K562 (cell line): Measurements from ENCODE around the gene CCDC127. TPM values are rescaled to one million over a fixed set of nuclear protein-coding genes. Genes with fewer than 3 reads are reported as not detected.

Source experiments
- ATAC-seq: fragments of 200-7000 bp; cut with Tn5 transposase; 3 replicates; pipeline ENCODE4 v1.9.1; 2020; ENCODE audit warnings: moderate library complexity
- BruUV-seq: library from RNA; stranded (reverse); fragments of 400-500 nt; replicated peaks from 2 replicates; lab custom pipeline; 2021; lab: Mats Ljungman, UMichigan
- CTCF ChIA-PET: fragments of 300-600 bp; formaldehyde crosslinking; extraction: SDS; loops from one replicate; lab custom pipeline; 2021; ENCODE audit warnings: low intra/inter-chr PET ratio; lab: Yijun Ruan, JAX
- POLR2A ChIA-PET: fragments of 300-600, 350-650 bp; sonication (Branson Sonifier 250); formaldehyde crosslinking; extraction: SDS; loops from one replicate; lab custom pipeline; 2021; ENCODE audit warnings: antibody characterized with exemption, inconsistent platforms; lab: Yijun Ruan, JAX
- DNase-seq, 4 experiments: peaks; one replicate each; pipeline versions ENCODE4 v3.0.0 to v3.0.0-alpha.2; 2011 to 2018; ENCODE audit warnings: low spot score in 3 of 4, mixed read lengths in 3 of 4; ENCODE audit errors: extremely low read depth in 1 of 4
- FAIRE-seq: peaks from 2 replicates; lab custom pipeline; 2011; peaks lifted over from hg19 to GRCh38; lab: Jason Lieb, UNC
- H2AFZ ChIP-seq: 2 replicates; pipeline ENCODE4 v1.6.0; 2011; ENCODE audit warnings: low read depth, low read length, control low read depth, inconsistent platforms
- H3K27ac ChIP-seq: fragments of 200-600 bp; 3 replicates; pipeline ENCODE4 v1.8.0; 2011; ENCODE audit warnings: low read depth, mild to moderate bottlenecking, control low read depth, inconsistent platforms, low read length, moderate library complexity, mixed read lengths; ENCODE audit errors: extremely low read depth
- H3K27me3 ChIP-seq, 2 experiments: fragments of 300-600 bp in 1 of 2; 2 replicates in 1 of 2; 3 replicates in 1 of 2; pipeline versions ENCODE4 v1.6.0 to v1.8.0; 2011; ENCODE audit warnings: inconsistent platforms in 2 of 2, low read length in 2 of 2, mild to moderate bottlenecking in 1 of 2, mixed read lengths in 1 of 2, moderate library complexity in 1 of 2; ENCODE audit not compliant: control insufficient read depth in 2 of 2, insufficient read depth in 2 of 2
- H3K36me3 ChIP-seq: fragments of 300-600 bp; 3 replicates; pipeline ENCODE4 v1.8.0; 2011; ENCODE audit warnings: mild to moderate bottlenecking, low read length, inconsistent platforms; ENCODE audit not compliant: control insufficient read depth, insufficient read depth
- H3K4me1 ChIP-seq, 2 experiments: fragments of 200-600 bp in 1 of 2; replicated peaks in 1 of 2; 2 replicates in 1 of 2; 3 replicates in 1 of 2; pipeline versions ENCODE4 v1.5.1 to v1.8.0; 2011; ENCODE audit warnings: inconsistent platforms in 2 of 2, low read length in 2 of 2, mild to moderate bottlenecking in 1 of 2, mixed read lengths in 1 of 2, moderate library complexity in 1 of 2; ENCODE audit not compliant: control insufficient read depth in 2 of 2, insufficient read depth in 2 of 2
- H3K4me2 ChIP-seq: 2 replicates; pipeline ENCODE4 v1.6.1; 2011; ENCODE audit warnings: low read length, control low read depth, inconsistent platforms, mixed read lengths; ENCODE audit not compliant: insufficient read depth
- H3K4me3 ChIP-seq: fragments of 200-600 bp; sonication (generic), shearing (Covaris generic); 2 replicates; pipeline ENCODE4 v1.5.1; 2016; ENCODE audit warnings: control low read depth, inconsistent platforms
- H3K79me2 ChIP-seq: fragments of 200-600 bp; 3 replicates; pipeline ENCODE4 v1.8.0; 2011; ENCODE audit warnings: low read length, inconsistent platforms; ENCODE audit not compliant: control insufficient read depth, insufficient read depth
- H3K9ac ChIP-seq, 2 experiments: 2 replicates each; pipeline versions ENCODE4 v1.6.0 to v1.6.1; 2011; ENCODE audit warnings: low read depth in 2 of 2, low read length in 2 of 2, control low read depth in 1 of 2, inconsistent platforms in 1 of 2, mild to moderate bottlenecking in 1 of 2, mixed read lengths in 1 of 2; ENCODE audit not compliant: insufficient read depth in 1 of 2
- H3K9me1 ChIP-seq: one replicate; pipeline ENCODE4 v1.6.0; 2011; ENCODE audit warnings: inconsistent platforms, mild to moderate bottlenecking, low read length, moderate library complexity; ENCODE audit not compliant: control insufficient read depth, insufficient read depth
- H3K9me3 ChIP-seq: replicated peaks from 2 replicates; pipeline ENCODE4 v1.5.1; 2011; ENCODE audit warnings: low read depth, low read length, inconsistent platforms; ENCODE audit not compliant: control insufficient read depth, insufficient read depth
- H4K20me1 ChIP-seq: replicated peaks from 2 replicates; pipeline ENCODE4 v1.6.1; 2011; ENCODE audit warnings: low read length, inconsistent platforms, mixed read lengths; ENCODE audit not compliant: control insufficient read depth, insufficient read depth
- BCL6 ChIP-seq: fragments of 250-450 bp; sonication (Bioruptor Pico); IDR thresholded peaks from 2 replicates; pipeline ENCODE4 v1.4.0; 2020
- CBX2 ChIP-seq: fragments of 200-600 bp; sonication (generic); IDR thresholded peaks from one replicate; pipeline ENCODE4 v1.6.1; 2012; ENCODE audit warnings: mild to moderate bottlenecking, low read length, inconsistent platforms; ENCODE audit not compliant: insufficient read depth, poor library complexity, severe bottlenecking
- CHD4 ChIP-seq: fragments of 200-600 bp; sonication (generic); IDR thresholded peaks from 3 replicates; pipeline ENCODE4 v1.6.1; 2012; ENCODE audit warnings: low read depth, mild to moderate bottlenecking, mixed read lengths, low read length, inconsistent platforms; ENCODE audit not compliant: insufficient read depth, insufficient replicate concordance, poor library complexity, severe bottlenecking
- ETS2 ChIP-seq: IDR thresholded peaks from 2 replicates; pipeline ENCODE4 v1.6.1; 2016; ENCODE audit warnings: borderline replicate concordance, missing genetic modification characterization, mild to moderate bottlenecking, moderate library complexity, missing compliant biosample characterization; ENCODE audit not compliant: poor library complexity, severe bottlenecking
- FOXA3 ChIP-seq, 2 experiments: fragments of 450-650 bp in 1 of 2; sonication (generic) in 1 of 2; formaldehyde crosslinking; IDR thresholded peaks in 1 of 2; conservative IDR thresholded peaks in 1 of 2; 2 replicates each; pipeline versions ENCODE4 v1.4.0 to v1.8.0; 2020 to 2022; ENCODE audit warnings: mild to moderate bottlenecking in 2 of 2, missing genetic modification reagents in 1 of 2
- HMG20A ChIP-seq: fragments of 450-650 bp; formaldehyde crosslinking; conservative IDR thresholded peaks from 2 replicates; pipeline ENCODE4 v1.4.0; 2020; ENCODE audit warnings: mild to moderate bottlenecking, mixed read lengths
- IFI16 ChIP-seq: fragments of 250-450 bp; sonication (Bioruptor Pico); IDR thresholded peaks from 2 replicates; pipeline ENCODE4 v2.1.2; 2022; ENCODE audit warnings: mild to moderate bottlenecking, inconsistent platforms
- MTA2 ChIP-seq: fragments of 450-650 bp; IDR thresholded peaks from 2 replicates; pipeline ENCODE4 v1.6.1; 2016; ENCODE audit warnings: low read depth
- NFATC3 ChIP-seq: fragments of 450-650 bp; IDR thresholded peaks from 2 replicates; pipeline ENCODE4 v1.6.1; 2017; ENCODE audit warnings: mild to moderate bottlenecking
- POLR2AphosphoS5 ChIP-seq: IDR thresholded peaks from 2 replicates; pipeline ENCODE4 v1.6.1; 2011; ENCODE audit warnings: mild to moderate bottlenecking, low read depth, low read length, moderate library complexity; ENCODE audit not compliant: control insufficient read depth, insufficient read depth
- SP1 ChIP-seq: sonication (generic); formaldehyde crosslinking; IDR thresholded peaks from 2 replicates; pipeline ENCODE4 v1.8.1; 2022; ENCODE audit warnings: mild to moderate bottlenecking, missing genetic modification reagents
- TAF9B ChIP-seq: fragments of 450-650 bp; IDR thresholded peaks from 2 replicates; pipeline ENCODE4 v1.6.1; 2018; ENCODE audit warnings: mild to moderate bottlenecking; ENCODE audit not compliant: partially characterized antibody
- ZNF445 ChIP-seq: fragments of 250-450 bp; sonication (Bioruptor Pico); IDR thresholded peaks from 2 replicates; pipeline ENCODE4 v1.4.0; 2020; ENCODE audit warnings: low read depth, mild to moderate bottlenecking, moderate library complexity
- WGBS: fragments of 100-300 bp; shearing (Covaris generic); methylation state at CpG from one replicate; pipeline ENCODE4 v1.1.6; 2016; ENCODE audit warnings: low coverage, mixed read lengths; ENCODE audit not compliant: insufficient coverage; ENCODE audit errors: missing lambda C conversion rate; 5-methylcytosine and 5-hydroxymethylcytosine counted together
- in situ Hi-C: fragments of 300-500 bp; cut with MboI; formaldehyde crosslinking; loops from 4 replicates; pipeline ENCODE4 v1.15.0; 2018; ENCODE audit warnings: inconsistent platforms, mixed read lengths
- intact Hi-C: fragments of 100-400 bp; cut with micrococcal nuclease; formaldehyde crosslinking; loops from 2 replicates; pipeline ENCODE4 v1.14.2; 2022
- polyA plus RNA-seq, 8 experiments: library from polyadenylated mRNA; depleted of rRNA in 4 of 8; stranded (reverse) in 5 of 8; unstranded in 3 of 8; fragments of >200 nt; fragmentation: Nextera tagmentation in 2 of 8; fragmentation: Illumina TruSeq in 1 of 8; extraction: Ambion mirVana in 2 of 8; extraction: Trizol in 1 of 8; gene quantifications; 2 replicates each; pipeline versions ENCODE4 v1.2.1 to v1.2.3, GENCODE V29; 2011 to 2014; ENCODE audit warnings: inconsistent platforms in 1 of 8, missing spikeins in 1 of 8
- total RNA-seq, 7 experiments: library from RNA; depleted of rRNA in 6 of 7; stranded (reverse); fragments of >200 nt in 6 of 7; fragmentation: Illumina TruSeq in 2 of 7; extraction: Trizol in 2 of 7; gene quantifications; 2 replicates each; pipeline versions ENCODE4 v1.2.1 to v1.2.3, GENCODE V29; 2011 to 2021; ENCODE audit warnings: low replicate concordance in 1 of 7
- TF ChIP-seq, protein P1 (sequence below): sonication (generic); formaldehyde crosslinking; IDR thresholded peaks from 2 replicates; pipeline ENCODE4 v1.9.0; 2022; ENCODE audit warnings: mild to moderate bottlenecking, missing genetic modification reagents
- TF ChIP-seq, protein P2 (sequence below): fragments of 450-650 bp; IDR thresholded peaks from 2 replicates; pipeline ENCODE4 v1.6.1; 2016; ENCODE audit warnings: missing biosample characterization, missing genetic modification characterization
- TF ChIP-seq, protein P3 (sequence below): sonication (generic); formaldehyde crosslinking; IDR thresholded peaks from 2 replicates; pipeline ENCODE4 v1.5.0; 2020; ENCODE audit warnings: missing genetic modification reagents

CCDC127 gene
- total and polyA plus RNA-seq, 9 of the 15 experiments (the other 6 are each of a cell fraction or from before 2014, with no cell fraction given) = 2.7 to 4.5 (median 4.1) TPM

DNA sequence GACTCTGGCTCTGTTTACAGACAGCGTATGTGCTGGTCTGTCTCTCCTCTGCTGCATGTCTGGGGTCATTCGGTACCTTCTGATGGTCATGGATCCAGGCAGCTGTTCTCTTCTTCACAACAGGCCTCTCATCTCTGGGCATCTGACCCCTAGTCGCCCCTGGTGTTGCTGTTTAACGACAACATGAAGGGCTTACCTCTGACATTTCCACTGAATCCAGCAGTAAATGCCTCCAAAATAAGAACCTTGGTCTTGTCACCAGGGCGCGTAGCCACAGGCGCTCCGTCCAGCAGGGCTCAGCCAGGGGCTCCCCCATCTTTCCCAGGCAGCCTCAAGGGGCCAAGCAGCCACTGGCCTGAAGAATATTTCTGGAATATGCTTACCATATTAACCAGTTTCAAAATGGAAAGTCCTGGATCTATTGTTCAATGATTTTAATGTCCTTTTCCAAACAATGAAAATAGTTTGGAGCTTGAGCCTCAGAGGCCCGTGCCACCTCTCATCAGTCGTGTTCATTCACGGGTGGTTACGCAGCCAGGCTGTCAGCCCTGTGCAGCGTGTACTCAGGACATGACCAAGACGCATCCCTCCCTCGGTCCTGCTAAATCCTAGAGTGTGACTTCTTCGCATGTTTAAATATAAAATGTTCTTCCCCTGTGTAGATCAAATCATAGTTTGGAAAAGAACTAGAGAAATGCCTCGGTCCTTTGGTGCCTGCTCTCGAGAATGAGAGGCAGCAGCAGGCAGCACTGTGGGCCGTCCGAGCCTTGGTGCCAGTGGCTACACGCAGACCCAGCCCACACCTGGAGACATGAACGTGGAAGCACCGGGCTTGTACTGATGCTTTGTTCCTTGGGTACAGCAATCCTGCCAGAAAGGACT, 56.8 kb downstream of the CCDC127 start:
- Histone ChIP-seq H3K9me3 (no peaks in the 10 kb centered on the region), H3K4me2 (no peak overlapping the region)
- no peak for TF ChIP-seq TAF9B
- no peak for TF ChIP-seq CHD4
- TF ChIP-seq, protein P1, sequence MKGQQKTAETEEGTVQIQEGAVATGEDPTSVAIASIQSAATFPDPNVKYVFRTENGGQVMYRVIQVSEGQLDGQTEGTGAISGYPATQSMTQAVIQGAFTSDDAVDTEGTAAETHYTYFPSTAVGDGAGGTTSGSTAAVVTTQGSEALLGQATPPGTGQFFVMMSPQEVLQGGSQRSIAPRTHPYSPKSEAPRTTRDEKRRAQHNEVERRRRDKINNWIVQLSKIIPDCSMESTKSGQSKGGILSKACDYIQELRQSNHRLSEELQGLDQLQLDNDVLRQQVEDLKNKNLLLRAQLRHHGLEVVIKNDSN (CRISPR knock-in tag) = no peak
- TF ChIP-seq POLR2AphosphoS5 = no peak
- TF ChIP-seq IFI16 (CRISPR knock-in tag) = no peak
- TF ChIP-seq, protein P2, sequence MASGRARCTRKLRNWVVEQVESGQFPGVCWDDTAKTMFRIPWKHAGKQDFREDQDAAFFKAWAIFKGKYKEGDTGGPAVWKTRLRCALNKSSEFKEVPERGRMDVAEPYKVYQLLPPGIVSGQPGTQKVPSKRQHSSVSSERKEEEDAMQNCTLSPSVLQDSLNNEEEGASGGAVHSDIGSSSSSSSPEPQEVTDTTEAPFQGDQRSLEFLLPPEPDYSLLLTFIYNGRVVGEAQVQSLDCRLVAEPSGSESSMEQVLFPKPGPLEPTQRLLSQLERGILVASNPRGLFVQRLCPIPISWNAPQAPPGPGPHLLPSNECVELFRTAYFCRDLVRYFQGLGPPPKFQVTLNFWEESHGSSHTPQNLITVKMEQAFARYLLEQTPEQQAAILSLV (tag) = no peak
- TF ChIP-seq, protein P3, sequence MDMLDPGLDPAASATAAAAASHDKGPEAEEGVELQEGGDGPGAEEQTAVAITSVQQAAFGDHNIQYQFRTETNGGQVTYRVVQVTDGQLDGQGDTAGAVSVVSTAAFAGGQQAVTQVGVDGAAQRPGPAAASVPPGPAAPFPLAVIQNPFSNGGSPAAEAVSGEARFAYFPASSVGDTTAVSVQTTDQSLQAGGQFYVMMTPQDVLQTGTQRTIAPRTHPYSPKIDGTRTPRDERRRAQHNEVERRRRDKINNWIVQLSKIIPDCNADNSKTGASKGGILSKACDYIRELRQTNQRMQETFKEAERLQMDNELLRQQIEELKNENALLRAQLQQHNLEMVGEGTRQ (CRISPR knock-in tag) = no peak
- no peak for TF ChIP-seq CBX2
- no peak for TF ChIP-seq SP1 (CRISPR knock-in tag)
- no peak for TF ChIP-seq FOXA3 (CRISPR knock-in tag; conservative IDR thresholded peaks at IDR 0.05 in 1 of 2, IDR thresholded peaks at IDR 0.05 in 1 of 2)
- no peak for TF ChIP-seq MTA2
- no peak for TF ChIP-seq BCL6 (CRISPR knock-in tag)
- no peak for TF ChIP-seq ZNF445 (CRISPR knock-in tag)
- TF ChIP-seq HMG20A = no peak
- TF ChIP-seq ETS2 (tag) = no peak
- TF ChIP-seq NFATC3 = no peak
- TF ChIP-seq, all 486 proteins: peak for 0
- no peak overlapping the region for H2AFZ ChIP-seq
- FAIRE-seq = no peak
- no peak overlapping the region for H3K27ac ChIP-seq
- no peaks in the 10 kb centered on the region for H3K36me3 ChIP-seq
- H3K9ac ChIP-seq = no peak overlapping the region
- peaks cover 41 to 70% of the 10 kb centered on the region in 2 experiments for H3K27me3 ChIP-seq
- H4K20me1 ChIP-seq = peaks cover 7% of the 10 kb centered on the region; the same call in 1 of the 2 replicates
- in situ Hi-C loops (no loop called here), intact Hi-C loops (no loop called here)
- POLR2A ChIA-PET = no interaction called here
- no peaks in the 10 kb centered on the region for H3K9me1 ChIP-seq
- BruUV-seq = no TSS peak
- H3K4me3 ChIP-seq = no peak overlapping the region
- H3K4me1 ChIP-seq = peaks cover 0 to 9% of the 10 kb centered on the region in 2 experiments; a peak in 1 of 5 replicates
- 3% methylated on average over 23 of the region's 23 CpGs for WGBS
- DNase-seq = no peak
- H3K79me2 ChIP-seq = no peaks in the 10 kb centered on the region
- CTCF ChIA-PET = no interaction called here
- no peak for ATAC-seq
